Measurements from ENCODE around the gene PSMD11.
"Not testable (repeated sequence)": the region's sequence is repeated elsewhere in the genome, so short reads cannot be mapped to it uniquely, and the experiment has no call there.

The PSMD11 gene

DNA sequence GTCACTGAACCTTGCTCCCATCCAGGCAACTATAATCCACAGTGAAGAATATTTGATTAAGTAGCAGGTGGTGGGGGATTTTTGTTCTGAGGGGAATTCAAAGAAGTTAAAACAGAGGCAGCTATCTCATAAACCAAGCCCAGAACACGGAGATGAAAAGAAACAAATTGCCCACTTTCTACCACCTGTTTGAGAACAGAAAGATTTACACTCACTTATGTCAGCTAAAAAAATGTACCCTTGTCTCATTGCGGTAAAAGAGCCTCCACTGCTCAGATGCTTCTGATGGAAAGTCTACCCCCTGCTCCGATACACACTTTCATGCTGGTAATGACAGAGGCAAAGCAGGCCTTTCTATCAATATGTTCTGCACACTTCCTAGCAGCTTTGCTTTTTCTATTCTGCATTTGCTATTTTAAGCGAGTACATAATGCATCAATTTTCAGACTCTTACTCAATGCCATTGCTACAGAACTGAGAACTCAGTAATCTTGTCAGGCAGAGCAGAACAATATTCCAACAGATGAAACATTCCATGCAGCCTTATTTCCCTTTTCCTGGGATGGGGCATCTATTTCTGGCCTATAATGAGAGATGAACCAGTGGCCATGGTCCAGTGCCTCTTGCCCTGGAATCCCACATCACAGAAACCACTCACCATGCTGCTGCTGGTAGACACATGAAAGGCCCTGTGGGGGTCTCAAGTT, 71.5 kb downstream of the PSMD11 start:
- DNase-seq = no peak

DNA sequence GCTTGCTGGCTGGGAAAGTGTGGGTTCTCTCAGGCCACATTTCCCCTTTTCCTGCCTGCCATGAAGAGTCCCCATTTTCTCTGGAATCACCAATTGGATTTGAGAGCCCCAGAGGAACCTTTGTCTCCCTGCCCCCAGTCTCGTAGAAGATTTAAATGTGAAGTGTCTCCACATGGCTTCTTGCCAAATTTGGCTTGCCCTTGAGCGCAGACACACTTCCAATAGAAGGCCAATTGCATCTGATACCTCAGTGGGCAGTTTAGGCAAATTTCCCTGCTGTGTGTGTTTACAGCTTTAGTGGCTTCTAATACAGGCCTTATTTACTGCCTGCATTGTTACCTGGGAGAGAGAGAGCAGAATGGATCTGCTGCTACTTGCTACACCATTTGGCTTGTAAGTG, 72.1 kb downstream of the PSMD11 start:
- DNase-seq = no peak

- DNase-seq = no peak
These were observed 72.8 kb downstream of the PSMD11 start for GRCh38 chr17:32516940-32517701.

- no peak for DNase-seq
These were observed 73.7 kb downstream of the PSMD11 start for GRCh38 chr17:32517982-32518381.

GRCh38 chr17:32518646-32519227, 74.4 kb downstream of the PSMD11 start:
- no peak for DNase-seq

GRCh38 chr17:32519228-32520103, 75.2 kb downstream of the PSMD11 start:
- no peak for DNase-seq

- no peak for DNase-seq
These were observed 75.9 kb downstream of the PSMD11 start for GRCh38 chr17:32520104-32520701.

DNA sequence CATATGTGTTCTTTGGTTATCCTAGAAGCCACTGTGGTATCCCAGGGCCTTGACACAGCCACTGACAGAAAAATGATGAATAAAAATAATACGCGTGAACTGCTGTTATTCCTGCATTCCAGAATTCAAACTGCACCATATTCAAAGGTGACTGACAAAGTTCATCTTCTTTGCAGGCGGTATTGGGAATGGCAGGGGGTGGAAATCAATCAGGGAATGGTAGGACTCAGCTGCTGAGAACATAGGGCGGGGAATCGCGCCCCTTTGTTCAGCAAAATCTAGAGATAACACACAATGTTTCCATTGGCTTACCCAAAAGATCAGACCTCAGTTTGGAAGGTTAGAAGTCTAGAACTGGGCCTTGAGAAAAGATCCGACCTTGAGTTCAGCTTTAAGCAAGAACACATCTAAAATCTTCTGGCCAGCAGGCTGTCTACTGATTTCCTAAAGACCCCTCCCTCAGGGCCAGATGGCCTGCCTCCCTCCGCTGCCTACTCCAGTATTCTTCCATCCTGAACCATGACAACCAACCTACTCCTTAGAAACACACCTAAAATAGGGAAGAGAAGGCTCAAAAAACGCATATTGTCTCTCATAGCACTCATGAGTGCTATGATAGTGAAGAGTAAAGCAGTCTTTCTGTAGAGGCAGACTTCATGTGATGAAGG, 76.6 kb downstream of the PSMD11 start:
- DNase-seq = no peak

- DNase-seq = no peak
These were observed 78.8 kb downstream of the PSMD11 start for GRCh38 chr17:32523017-32523680.

DNA sequence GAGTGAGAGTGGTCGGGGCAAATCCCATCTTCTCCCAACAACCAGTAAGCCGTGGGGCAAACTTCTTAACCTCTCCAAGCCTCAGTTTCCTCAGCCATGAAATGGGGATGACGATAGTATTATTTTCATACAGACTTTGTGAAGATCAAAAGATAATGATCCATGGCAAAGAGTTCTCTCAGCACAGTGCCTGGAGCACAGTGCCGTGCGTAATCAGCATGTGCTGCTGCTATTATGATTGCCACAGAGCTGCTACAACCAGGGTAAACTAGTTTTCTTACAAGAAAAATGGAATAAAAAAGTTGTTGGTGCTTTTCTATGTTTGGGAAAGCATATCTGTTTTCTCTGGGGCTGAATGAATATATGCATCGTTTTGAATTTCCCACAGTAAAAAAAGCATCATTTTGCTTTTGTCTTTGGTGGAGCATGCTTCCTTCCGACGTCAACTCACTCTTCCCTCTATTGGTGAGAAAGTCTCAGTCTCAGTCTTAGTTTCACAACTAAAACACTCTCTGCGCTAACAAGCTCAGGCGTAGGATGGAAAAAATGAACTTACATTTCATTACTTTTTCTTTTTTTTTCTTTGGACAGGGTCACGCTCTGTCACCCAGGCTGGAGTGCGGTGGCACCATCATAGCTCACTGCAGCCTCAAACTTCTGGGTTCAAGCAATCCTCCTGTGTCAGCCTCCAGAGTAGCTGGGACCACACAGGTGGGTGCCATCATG, 79.7 kb downstream of the PSMD11 start:
- DNase-seq = no peak

DNA sequence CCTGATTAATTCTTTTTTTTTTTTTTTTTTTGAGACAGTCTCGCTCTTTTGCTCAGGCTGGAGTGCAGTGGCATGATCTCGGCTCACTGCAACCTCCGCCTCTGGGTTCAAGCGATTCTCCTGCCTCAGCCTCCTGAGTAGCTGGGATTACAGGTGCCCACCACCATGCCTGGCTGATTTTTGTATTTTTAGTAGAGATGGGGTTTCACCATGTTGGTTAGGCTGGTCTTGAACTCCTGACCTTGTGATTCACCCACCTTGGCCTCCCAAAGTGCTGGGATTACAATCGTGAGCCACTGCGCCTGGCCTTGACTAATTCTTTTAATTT, 80.2 kb downstream of the PSMD11 start:
- DNase-seq = not testable (repeated sequence)

DNA sequence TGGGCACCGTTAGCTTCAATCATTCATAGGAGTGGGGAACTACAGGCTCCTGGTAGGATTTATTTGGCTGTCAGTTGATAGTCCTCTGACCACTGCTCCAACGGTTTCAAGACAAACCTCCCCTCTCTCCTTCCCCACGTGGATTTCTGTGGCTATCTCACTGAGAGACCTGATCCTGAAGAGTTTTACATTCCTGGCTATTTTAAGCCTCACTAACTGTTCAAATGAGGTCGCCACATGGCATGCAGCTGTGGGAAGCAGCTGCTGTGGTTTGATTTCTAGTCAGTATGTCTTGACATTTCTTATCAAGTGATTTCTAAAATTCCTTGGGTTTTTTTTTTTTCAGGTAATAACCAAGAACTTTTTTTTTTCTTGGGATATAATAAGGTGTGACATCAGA, 80.8 kb downstream of the PSMD11 start:
- no peak for DNase-seq

- no peak for DNase-seq
These were observed 82.8 kb downstream of the PSMD11 start for GRCh38 chr17:32527146-32527545.

GRCh38 chr17:32528825-32529224, 84.5 kb downstream of the PSMD11 start:
- no peak for DNase-seq

- DNase-seq = no peak
These were observed 85.3 kb downstream of the PSMD11 start for GRCh38 chr17:32529604-32530003.
